GM23338 (cell line): ENCODE data around the gene MAN2B2.

Experiments
- EZH2 ChIP-seq: fragments of 200-600 bp; sonication (generic); IDR thresholded peaks from one replicate; pipeline ENCODE4 v1.8.0; 2017; ENCODE audit warnings: antibody characterized with exemption, mild to moderate bottlenecking, low read depth; ENCODE audit not compliant: unreplicated experiment
- EZH2phosphoT487 ChIP-seq: fragments of 200-600 bp; sonication (generic); IDR thresholded peaks from one replicate; pipeline ENCODE4 v1.8.1; 2018; ENCODE audit warnings: antibody characterized with exemption; ENCODE audit not compliant: unreplicated experiment
- STAT1 ChIP-seq: IDR thresholded peaks from one replicate; pipeline ENCODE4 v1.6.1; 2016; ENCODE audit warnings: antibody characterized with exemption; ENCODE audit not compliant: unreplicated experiment
- TF ChIP-seq, protein P1 (sequence below), 2 experiments: fragments of 200-600 bp in 1 of 2; sonication (generic) in 1 of 2; conservative IDR thresholded peaks; 2 replicates each; pipeline versions ENCODE4 v1.5.1 to v1.6.1; 2016 to 2017; ENCODE audit warnings: antibody characterized with exemption in 2 of 2, low read depth in 2 of 2, mild to moderate bottlenecking in 2 of 2, moderate library complexity in 1 of 2

DNA sequence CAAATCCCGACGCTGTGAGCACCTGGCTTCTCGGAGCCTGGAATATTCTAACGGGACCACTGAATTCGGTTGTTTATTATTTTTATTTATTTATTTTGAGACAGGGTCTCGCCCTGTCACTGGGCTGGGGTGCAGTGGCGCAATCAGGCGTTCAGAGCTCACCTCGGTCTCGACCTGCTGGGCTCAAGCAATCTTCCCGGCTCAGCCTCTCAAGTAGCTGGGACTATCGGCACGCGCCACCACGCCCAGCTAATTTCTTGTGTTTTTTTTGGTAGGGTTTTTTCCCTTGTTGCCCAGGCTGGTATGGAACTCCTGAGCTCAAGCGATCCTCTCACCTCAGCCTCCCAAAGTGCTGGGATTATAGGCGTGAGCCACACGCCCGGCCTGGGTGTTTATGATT lies 97.1 kb downstream of the MAN2B2 start:
- no peak for TF ChIP-seq EZH2phosphoT487
- TF ChIP-seq, protein P1, sequence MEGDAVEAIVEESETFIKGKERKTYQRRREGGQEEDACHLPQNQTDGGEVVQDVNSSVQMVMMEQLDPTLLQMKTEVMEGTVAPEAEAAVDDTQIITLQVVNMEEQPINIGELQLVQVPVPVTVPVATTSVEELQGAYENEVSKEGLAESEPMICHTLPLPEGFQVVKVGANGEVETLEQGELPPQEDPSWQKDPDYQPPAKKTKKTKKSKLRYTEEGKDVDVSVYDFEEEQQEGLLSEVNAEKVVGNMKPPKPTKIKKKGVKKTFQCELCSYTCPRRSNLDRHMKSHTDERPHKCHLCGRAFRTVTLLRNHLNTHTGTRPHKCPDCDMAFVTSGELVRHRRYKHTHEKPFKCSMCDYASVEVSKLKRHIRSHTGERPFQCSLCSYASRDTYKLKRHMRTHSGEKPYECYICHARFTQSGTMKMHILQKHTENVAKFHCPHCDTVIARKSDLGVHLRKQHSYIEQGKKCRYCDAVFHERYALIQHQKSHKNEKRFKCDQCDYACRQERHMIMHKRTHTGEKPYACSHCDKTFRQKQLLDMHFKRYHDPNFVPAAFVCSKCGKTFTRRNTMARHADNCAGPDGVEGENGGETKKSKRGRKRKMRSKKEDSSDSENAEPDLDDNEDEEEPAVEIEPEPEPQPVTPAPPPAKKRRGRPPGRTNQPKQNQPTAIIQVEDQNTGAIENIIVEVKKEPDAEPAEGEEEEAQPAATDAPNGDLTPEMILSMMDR (conservative IDR thresholded peaks at IDR 0.05; ENCODE audit: low read depth in 2 of 2), result no peak
- TF ChIP-seq EZH2, result no peak
- no peak for TF ChIP-seq STAT1
